ENCODE measurements around the gene CLEC2A. TPM values are rescaled to one million over a fixed set of nuclear protein-coding genes. Genes with fewer than 3 reads are reported as not detected.

The CLEC2A gene
- total and polyA plus RNA-seq, 2 donors from 2014 or later, result not detected

- intact Hi-C loops (cut with DNase I), result no loop called here
- H3K9me3 ChIP-seq (ENCODE audit: control insufficient read depth in 2 of 3, insufficient read depth in 1 of 3, low read length in 3 of 3), result no peaks in the 10 kb centered on the region
- H3K4me3 ChIP-seq (ENCODE audit: low read length in 3 of 3), result no peak overlapping the region
- no peak overlapping the region for H3K27ac ChIP-seq (ENCODE audit: low read depth in 2 of 2, low read length in 2 of 2)
- no peak for FAIRE-seq
- TF ChIP-seq CTCF (IDR thresholded peaks at IDR 0.05; ENCODE audit: borderline replicate concordance, extremely low read depth, insufficient read depth), result no peak
- DNase-seq, result no peak
- no peaks in the 10 kb centered on the region for H3K4me1 ChIP-seq (ENCODE audit: control insufficient read depth in 2 of 3, insufficient read depth in 2 of 3, low read depth in 1 of 3, low read length in 3 of 3)
- H3K36me3 ChIP-seq (ENCODE audit: control insufficient read depth in 2 of 3, insufficient read depth in 3 of 3, low read length in 3 of 3), result no peaks in the 10 kb centered on the region
- no peaks in the 10 kb centered on the region for H3K27me3 ChIP-seq (ENCODE audit: control insufficient read depth, insufficient read depth, low read length)
- no peak overlapping the region for H3K9ac ChIP-seq (ENCODE audit: low read length in 3 of 3)
These were observed 37.5 kb upstream of the CLEC2A start for GRCh38 chr12:9969673-9970072.

GRCh38 chr12:9961901-9962300, 29.7 kb upstream of the CLEC2A start:
- Histone ChIP-seq H3K27ac (ENCODE audit: low read depth in 2 of 2, low read length in 2 of 2) (no peak overlapping the region), H3K9ac (ENCODE audit: low read length in 3 of 3) (no peak overlapping the region), H3K9me3 (ENCODE audit: control insufficient read depth in 2 of 3, insufficient read depth in 1 of 3, low read length in 3 of 3) (no peaks in the 10 kb centered on the region), H3K27me3 (ENCODE audit: control insufficient read depth, insufficient read depth, low read length) (no peaks in the 10 kb centered on the region), H3K36me3 (ENCODE audit: control insufficient read depth in 2 of 3, insufficient read depth in 3 of 3, low read length in 3 of 3) (no peaks in the 10 kb centered on the region), H3K4me1 (ENCODE audit: control insufficient read depth in 2 of 3, insufficient read depth in 2 of 3, low read depth in 1 of 3, low read length in 3 of 3) (no peaks in the 10 kb centered on the region), H3K4me3 (ENCODE audit: low read length in 3 of 3) (no peak overlapping the region)
- no peak for TF ChIP-seq CTCF (IDR thresholded peaks at IDR 0.05; ENCODE audit: borderline replicate concordance, extremely low read depth, insufficient read depth)
- DNase-seq (no peak), FAIRE-seq (no peak)
- intact Hi-C loops (cut with DNase I), result no loop called here

DNA sequence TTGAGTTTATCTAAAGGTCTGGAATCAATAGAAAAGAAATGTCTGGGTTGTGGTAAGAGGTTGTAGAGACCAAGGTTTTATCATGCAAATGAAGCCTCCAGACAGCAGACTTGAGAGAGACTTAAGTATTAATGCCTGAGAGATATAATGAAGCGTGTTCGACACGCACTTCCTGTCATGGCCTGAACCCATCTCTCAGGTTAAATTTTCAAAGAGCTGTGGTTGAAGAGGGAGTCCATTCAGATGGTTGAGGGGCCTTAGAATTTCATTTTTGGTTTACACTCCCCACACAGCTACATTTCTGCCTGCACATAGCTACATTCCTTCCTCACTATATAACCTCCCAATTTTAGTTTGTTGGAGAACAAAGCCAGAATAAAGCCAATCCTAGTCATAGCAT, 28.9 kb upstream of the CLEC2A start:
- Histone ChIP-seq H3K36me3 (ENCODE audit: control insufficient read depth in 2 of 3, insufficient read depth in 3 of 3, low read length in 3 of 3) (no peaks in the 10 kb centered on the region), H3K4me3 (ENCODE audit: low read length in 3 of 3) (no peak overlapping the region), H3K27me3 (ENCODE audit: control insufficient read depth, insufficient read depth, low read length) (no peaks in the 10 kb centered on the region), H3K9me3 (ENCODE audit: control insufficient read depth in 2 of 3, insufficient read depth in 1 of 3, low read length in 3 of 3) (no peaks in the 10 kb centered on the region), H3K4me1 (ENCODE audit: control insufficient read depth in 2 of 3, insufficient read depth in 2 of 3, low read depth in 1 of 3, low read length in 3 of 3) (no peaks in the 10 kb centered on the region), H3K9ac (ENCODE audit: low read length in 3 of 3) (no peak overlapping the region), H3K27ac (ENCODE audit: low read depth in 2 of 2, low read length in 2 of 2) (no peak overlapping the region)
- DNase-seq, result no peak
- FAIRE-seq, result no peak
- no peak for TF ChIP-seq CTCF (IDR thresholded peaks at IDR 0.05; ENCODE audit: borderline replicate concordance, extremely low read depth, insufficient read depth)
- intact Hi-C loops (cut with DNase I), result no loop called here

- DNase-seq, result no peak
- no peaks in the 10 kb centered on the region for H3K4me1 ChIP-seq (ENCODE audit: control insufficient read depth in 2 of 3, insufficient read depth in 2 of 3, low read depth in 1 of 3, low read length in 3 of 3)
- H3K36me3 ChIP-seq (ENCODE audit: control insufficient read depth in 2 of 3, insufficient read depth in 3 of 3, low read length in 3 of 3), result no peaks in the 10 kb centered on the region
- H3K27ac ChIP-seq (ENCODE audit: low read depth in 2 of 2, low read length in 2 of 2), result no peak overlapping the region
- no peak for FAIRE-seq
- no peak overlapping the region for H3K4me3 ChIP-seq (ENCODE audit: low read length in 3 of 3)
- H3K27me3 ChIP-seq (ENCODE audit: control insufficient read depth, insufficient read depth, low read length), result no peaks in the 10 kb centered on the region
- TF ChIP-seq CTCF (IDR thresholded peaks at IDR 0.05; ENCODE audit: borderline replicate concordance, extremely low read depth, insufficient read depth), result no peak
- intact Hi-C loops (cut with DNase I), result no loop called here
- H3K9me3 ChIP-seq (ENCODE audit: control insufficient read depth in 2 of 3, insufficient read depth in 1 of 3, low read length in 3 of 3), result no peaks in the 10 kb centered on the region
- no peak overlapping the region for H3K9ac ChIP-seq (ENCODE audit: low read length in 3 of 3)
These were observed 28.4 kb upstream of the CLEC2A start for GRCh38 chr12:9960590-9960989.

Data from kidney (tissue), 14 donors.